NB4 (cell line): Measurements from ENCODE around the gene MEGF11.
"Not testable (repeated sequence)": the region's sequence is repeated elsewhere in the genome, so short reads cannot be mapped to it uniquely, and the experiment has no call there.

Experiments
- DNase-seq: peaks from one replicate; pipeline ENCODE4 v3.0.0; 2010; ENCODE audit warnings: low read depth
- H3K4me3 ChIP-seq: one replicate; pipeline ENCODE4 v1.5.1; 2011; ENCODE audit warnings: mild to moderate bottlenecking, low read depth, low read length, moderate library complexity
- CTCF ChIP-seq: IDR thresholded peaks from one replicate; pipeline ENCODE4 v1.5.1; 2012; ENCODE audit warnings: low read depth, low read length
- MYC ChIP-seq: IDR thresholded peaks from 2 replicates; pipeline ENCODE4 v1.6.1; 2011; ENCODE audit warnings: low read depth, low read length
- POLR2A ChIP-seq: IDR thresholded peaks from 2 replicates; pipeline ENCODE4 v1.6.1; 2011; ENCODE audit warnings: mild to moderate bottlenecking; ENCODE audit not compliant: insufficient read length; ENCODE audit errors: extremely low read depth
- TF ChIP-seq, protein P1 (sequence below): IDR thresholded peaks from 2 replicates; pipeline ENCODE4 v1.6.1; 2011; ENCODE audit warnings: low read depth, low read length

Gene MEGF11

GRCh38 chr15:66008940-66009562 lies 244.5 kb downstream of the MEGF11 start:
- peak; percentile 66 for DNase-seq
- TF ChIP-seq MYC (no peak), POLR2A (no peak), CTCF (no peak)
- no peak overlapping the region for H3K4me3 ChIP-seq

GRCh38 chr15:66007663-66008262 lies 245.8 kb downstream of the MEGF11 start:
- TF ChIP-seq MYC (no peak), CTCF (peak; percentile 8)
- TF ChIP-seq, protein P1, sequence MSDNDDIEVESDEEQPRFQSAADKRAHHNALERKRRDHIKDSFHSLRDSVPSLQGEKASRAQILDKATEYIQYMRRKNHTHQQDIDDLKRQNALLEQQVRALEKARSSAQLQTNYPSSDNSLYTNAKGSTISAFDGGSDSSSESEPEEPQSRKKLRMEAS: no peak
- H3K4me3 ChIP-seq: no peak overlapping the region

DNA sequence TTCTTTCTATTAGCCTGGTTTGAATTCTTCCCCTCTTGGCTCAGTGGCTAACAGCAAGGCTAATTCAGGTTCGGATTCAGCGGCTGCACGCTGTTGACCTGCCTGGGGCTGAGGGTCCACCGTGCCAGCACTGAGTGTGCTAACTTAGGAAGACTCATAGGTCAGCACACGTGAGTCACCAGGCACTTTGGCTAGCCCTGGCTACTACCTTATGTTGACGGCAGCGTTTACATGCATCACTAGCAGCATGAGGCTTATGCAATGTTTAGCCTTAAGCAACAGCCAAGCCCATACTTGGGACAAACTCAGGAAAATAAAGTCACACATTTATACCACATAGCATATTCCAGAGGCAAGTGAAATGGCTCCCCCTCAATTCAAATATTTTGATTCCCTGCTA lies 246.6 kb downstream of the MEGF11 start:
- DNase-seq: no peak
- no peak overlapping the region for H3K4me3 ChIP-seq
- TF ChIP-seq POLR2A: no peak
- TF ChIP-seq, protein P1: no peak
- no peak for TF ChIP-seq CTCF
- TF ChIP-seq MYC: no peak

More at GRCh38 chr15:66007663-66008262, 245.8 kb downstream of the MEGF11 start:
- peak; percentile 22 for DNase-seq

DNA sequence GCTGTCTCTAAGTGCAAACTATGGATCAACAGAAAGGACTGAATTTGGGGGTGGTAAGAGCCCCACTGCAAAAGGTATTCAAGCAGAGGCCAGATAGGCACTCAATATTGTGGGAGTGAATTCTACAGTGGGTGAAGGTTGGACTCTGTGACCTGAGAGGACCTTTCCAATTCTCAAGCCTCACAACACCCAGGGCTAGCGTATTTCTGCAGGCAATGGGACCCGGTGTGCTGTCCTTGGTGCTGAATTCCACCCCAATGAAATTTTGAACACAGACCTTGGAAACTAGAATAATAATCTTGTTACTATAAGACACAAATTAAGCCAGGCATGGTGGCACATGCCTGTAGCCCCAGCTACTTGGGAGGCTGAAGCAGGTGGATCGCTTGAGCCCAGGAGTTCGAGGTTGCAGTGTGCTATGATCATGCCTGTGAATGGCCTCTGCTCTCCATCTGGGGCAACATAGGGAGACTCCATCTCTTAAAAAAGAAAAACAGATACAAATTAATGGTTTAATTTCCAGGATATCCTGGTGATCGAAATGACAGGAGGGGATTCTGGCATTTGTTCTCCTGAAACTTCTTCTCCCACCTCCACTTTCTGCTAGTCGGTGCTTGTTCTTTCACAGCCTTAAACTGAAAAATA lies 248.8 kb downstream of the MEGF11 start:
- H3K4me3 ChIP-seq: no peak overlapping the region
- TF ChIP-seq MYC (no peak), POLR2A (no peak), CTCF (no peak)
- TF ChIP-seq, protein P1: peak; percentile 12; the same call in 1 of the 2 replicates
- peak; percentile 39 for DNase-seq

GRCh38 chr15:66003129-66003528 lies 250.4 kb downstream of the MEGF11 start:
- not testable (repeated sequence) for DNase-seq, H3K4me3 ChIP-seq

GRCh38 chr15:66001717-66002426 lies 251.7 kb downstream of the MEGF11 start:
- no peak overlapping the region for H3K4me3 ChIP-seq
- DNase-seq: no peak
- TF ChIP-seq, protein P1: no peak
- TF ChIP-seq POLR2A: no peak
- TF ChIP-seq CTCF: no peak
- no peak for TF ChIP-seq MYC
